IPS-15b (cell line): ENCODE results near the gene KSR1.
"Not testable (repeated sequence)": the region's sequence is repeated elsewhere in the genome, so short reads cannot be mapped to it uniquely, and the experiment has no call there.

Experiments used
- H3K27me3 ChIP-seq: one replicate; pipeline ENCODE4 v1.6.1; 2013; ENCODE audit warnings: low read length; ENCODE audit not compliant: control insufficient read depth, insufficient read depth
- H3K36me3 ChIP-seq: one replicate; pipeline ENCODE4 v1.6.1; 2013; ENCODE audit warnings: low read length; ENCODE audit not compliant: control insufficient read depth, insufficient read depth
- H3K4me1 ChIP-seq: one replicate; pipeline ENCODE4 v1.6.1; 2013; ENCODE audit warnings: mild to moderate bottlenecking, low read length; ENCODE audit not compliant: control insufficient read depth, insufficient read depth
- H3K4me3 ChIP-seq: one replicate; pipeline ENCODE4 v1.5.1; 2013; ENCODE audit warnings: low read depth, low read length
- H3K9ac ChIP-seq: one replicate; pipeline ENCODE4 v1.6.1; 2013; ENCODE audit warnings: low read depth, mild to moderate bottlenecking, low read length
- H3K9me3 ChIP-seq: one replicate; pipeline ENCODE4 v1.6.1; 2013; ENCODE audit warnings: mild to moderate bottlenecking, low read length; ENCODE audit not compliant: control insufficient read depth, insufficient read depth

Gene KSR1

DNA sequence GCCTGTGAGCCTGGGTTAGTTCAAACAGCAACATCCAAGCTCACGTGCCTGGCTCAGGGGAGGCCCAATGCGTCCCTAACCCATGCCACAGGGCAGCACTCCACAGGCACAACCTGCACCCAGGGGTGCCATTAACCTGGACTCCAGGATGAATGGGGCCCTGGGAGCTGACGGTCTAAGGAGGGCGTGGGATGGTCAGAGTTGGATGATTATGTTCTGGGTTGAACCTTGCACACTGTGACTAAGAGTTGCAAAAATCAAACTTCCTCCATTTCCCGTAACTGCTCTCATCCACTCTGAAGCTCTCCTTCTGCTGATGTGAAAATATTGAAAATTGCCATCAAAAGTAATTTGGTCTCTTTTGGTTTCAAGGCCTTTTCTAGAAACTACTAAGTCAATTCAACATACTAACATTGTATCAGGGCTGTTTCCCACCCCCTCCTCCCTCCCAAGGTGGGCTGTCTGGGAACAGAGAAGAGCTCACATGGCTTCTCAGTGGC is 182.2 kb downstream of the KSR1 start:
- H3K4me1 ChIP-seq, H3K36me3 ChIP-seq, H3K4me3 ChIP-seq, H3K27me3 ChIP-seq, H3K9ac ChIP-seq, H3K9me3 ChIP-seq: not testable (repeated sequence)

DNA sequence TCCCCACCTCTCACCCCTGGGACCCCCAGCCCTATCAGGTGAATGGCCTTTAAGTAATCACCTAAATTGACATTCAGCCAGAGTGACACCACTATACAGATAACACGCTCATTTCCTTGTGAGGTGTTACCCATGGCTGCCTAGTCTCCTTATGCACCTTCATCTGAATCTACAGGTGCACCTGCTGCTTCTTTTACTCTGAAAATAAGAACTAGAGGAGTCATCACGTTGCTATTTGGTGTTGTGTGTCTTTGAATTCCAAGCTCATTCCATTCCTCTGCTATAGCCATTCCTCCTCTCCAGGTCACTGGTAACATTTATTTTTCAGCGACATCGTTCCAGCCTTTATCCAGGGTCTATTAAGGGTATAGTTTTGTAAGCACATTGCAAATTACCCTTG is 184.5 kb downstream of the KSR1 start:
- no peaks in the 10 kb centered on the region for H3K9me3 ChIP-seq
- H3K27me3 ChIP-seq = no peaks in the 10 kb centered on the region
- H3K4me1 ChIP-seq = no peaks in the 10 kb centered on the region
- no peaks in the 10 kb centered on the region for H3K36me3 ChIP-seq
- H3K9ac ChIP-seq = no peak overlapping the region
- H3K4me3 ChIP-seq = no peak overlapping the region

DNA sequence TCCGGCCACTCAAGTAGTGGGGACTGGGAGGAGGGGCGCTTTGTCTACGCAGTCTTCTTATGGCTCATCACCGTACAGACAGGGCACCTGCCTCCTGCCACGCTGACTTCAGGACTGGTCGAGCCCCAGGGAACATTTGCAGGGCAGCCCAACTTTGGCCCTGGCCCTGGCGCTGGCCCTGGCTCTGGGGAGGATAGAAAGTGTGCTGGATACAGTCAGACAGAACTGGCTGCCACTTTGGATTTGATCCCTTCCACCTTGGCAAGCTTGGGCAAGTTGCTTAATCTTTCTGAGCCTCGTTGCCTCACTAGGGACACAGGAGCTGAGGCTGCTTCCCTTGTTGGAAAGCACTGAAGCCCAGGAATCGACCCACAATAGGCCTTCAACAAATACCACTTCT is 188.3 kb downstream of the KSR1 start:
- Histone ChIP-seq H3K4me3 (no peak overlapping the region), H3K36me3 (no peaks in the 10 kb centered on the region), H3K27me3 (no peaks in the 10 kb centered on the region), H3K9ac (no peak overlapping the region), H3K4me1 (no peaks in the 10 kb centered on the region), H3K9me3 (no peaks in the 10 kb centered on the region)

DNA sequence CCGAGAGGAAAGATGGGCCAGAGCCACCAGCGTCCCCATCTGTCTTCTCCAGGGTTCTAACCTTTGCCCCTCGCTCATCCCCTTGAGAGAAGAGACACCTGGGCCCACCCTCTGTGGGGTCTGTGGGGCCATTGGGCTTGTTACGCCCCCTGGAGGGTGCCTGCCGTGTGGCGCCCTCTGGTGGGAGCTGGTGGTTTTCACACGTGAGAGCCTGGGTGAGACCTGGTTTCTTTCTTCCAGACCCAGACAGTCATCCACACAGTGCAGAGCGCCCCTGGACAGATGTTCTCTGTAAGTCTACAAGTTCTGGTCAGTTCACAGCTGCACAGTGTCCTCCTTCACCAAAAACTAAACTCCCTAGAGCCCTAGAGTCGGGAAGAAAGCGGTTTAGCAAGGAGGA is 189.4 kb downstream of the KSR1 start:
- H3K4me1 ChIP-seq, H3K9me3 ChIP-seq, H3K27me3 ChIP-seq, H3K4me3 ChIP-seq, H3K36me3 ChIP-seq, H3K9ac ChIP-seq: not testable (repeated sequence)

DNA sequence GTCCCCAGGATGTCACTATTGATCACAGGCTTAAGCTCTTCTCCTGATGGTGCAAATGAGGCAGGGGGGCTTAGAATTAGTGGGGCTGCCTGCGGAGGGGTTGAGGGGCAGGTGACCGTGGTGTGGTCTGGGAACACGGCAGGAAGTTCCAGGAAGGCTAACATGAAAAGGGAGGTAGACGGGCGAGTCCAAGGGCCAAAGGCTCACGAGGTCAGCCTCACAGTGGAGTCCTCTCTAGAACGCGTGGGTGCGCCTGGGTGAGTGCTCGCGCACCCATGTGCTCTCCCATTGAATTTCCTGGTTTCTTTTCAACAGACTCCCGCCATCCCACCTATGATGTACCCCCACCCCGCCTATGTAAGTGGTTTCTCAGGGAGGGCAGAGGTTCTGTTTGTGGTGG is 190.0 kb downstream of the KSR1 start:
- Histone ChIP-seq H3K4me1 (no peaks in the 10 kb centered on the region), H3K27me3 (no peaks in the 10 kb centered on the region), H3K9ac (no peak overlapping the region), H3K9me3 (no peaks in the 10 kb centered on the region), H3K36me3 (no peaks in the 10 kb centered on the region), H3K4me3 (no peak overlapping the region)

DNA sequence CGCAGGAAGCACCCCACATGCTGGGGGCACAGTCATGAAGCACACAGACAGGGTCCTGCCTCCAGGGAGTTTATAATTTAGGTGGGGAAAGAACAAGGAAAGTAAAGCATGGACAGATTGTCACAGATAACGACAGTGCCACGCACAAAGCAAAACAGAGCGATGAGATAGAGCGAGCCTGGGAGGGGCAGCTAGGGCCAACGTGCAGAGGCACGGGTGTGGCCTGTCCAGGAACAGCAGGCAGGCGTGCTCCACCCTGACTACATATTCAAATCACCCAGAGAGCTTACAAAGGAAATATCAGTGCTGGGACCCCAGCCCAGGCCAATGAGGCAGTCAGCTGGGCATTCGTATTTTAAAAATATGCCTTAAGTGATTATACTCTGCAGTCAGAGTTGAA is 191.5 kb downstream of the KSR1 start:
- H3K36me3 ChIP-seq = no peaks in the 10 kb centered on the region
- H3K9me3 ChIP-seq = no peaks in the 10 kb centered on the region

DNA sequence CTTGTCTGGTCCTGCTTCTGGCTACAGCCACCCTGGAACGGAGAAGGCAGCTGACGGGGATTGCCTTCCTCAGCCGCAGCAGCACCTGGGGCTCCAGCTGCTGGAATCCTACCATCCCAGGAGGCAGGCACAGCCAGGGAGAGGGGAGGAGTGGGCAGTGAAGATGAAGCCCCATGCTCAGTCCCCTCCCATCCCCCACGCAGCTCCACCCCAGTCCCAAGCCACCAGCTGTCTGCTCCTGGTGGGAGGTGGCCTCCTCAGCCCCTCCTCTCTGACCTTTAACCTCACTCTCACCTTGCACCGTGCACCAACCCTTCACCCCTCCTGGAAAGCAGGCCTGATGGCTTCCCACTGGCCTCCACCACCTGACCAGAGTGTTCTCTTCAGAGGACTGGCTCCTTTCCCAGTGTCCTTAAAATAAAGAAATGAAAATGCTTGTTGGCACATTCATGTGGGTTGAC is 192.9 kb downstream of the KSR1 start:
- not testable (repeated sequence) for H3K4me3 ChIP-seq, H3K9me3 ChIP-seq, H3K9ac ChIP-seq, H3K36me3 ChIP-seq, H3K27me3 ChIP-seq, H3K4me1 ChIP-seq

More for the DNA sequence above, 191.5 kb downstream of the KSR1 start:
- H3K4me3 ChIP-seq = no peak overlapping the region
- H3K27me3 ChIP-seq = no peaks in the 10 kb centered on the region
- H3K4me1 ChIP-seq = no peaks in the 10 kb centered on the region
- H3K9ac ChIP-seq = no peak overlapping the region

DNA sequence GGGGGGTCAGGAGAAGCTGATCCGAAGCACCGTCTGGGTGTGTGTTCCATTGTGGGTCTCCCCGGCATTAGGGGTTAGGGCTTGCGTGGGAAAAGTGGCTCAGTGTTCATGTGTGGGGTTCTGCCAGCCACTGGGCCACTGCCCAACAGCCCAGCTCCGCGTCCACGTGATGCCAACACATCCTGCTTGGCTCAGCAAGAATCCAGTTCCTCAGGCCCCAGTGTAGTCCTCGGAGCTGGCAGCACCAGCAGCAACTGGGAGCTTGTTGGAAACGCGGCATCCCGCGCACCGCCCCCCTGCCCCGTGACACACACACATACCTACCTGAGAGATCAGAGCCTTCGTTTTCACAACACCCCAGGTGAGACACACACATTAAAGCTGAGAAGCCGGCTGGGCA is 193.7 kb downstream of the KSR1 start:
- Histone ChIP-seq H3K9me3 (no peaks in the 10 kb centered on the region), H3K36me3 (no peaks in the 10 kb centered on the region), H3K4me3 (no peak overlapping the region), H3K4me1 (no peaks in the 10 kb centered on the region), H3K9ac (no peak overlapping the region), H3K27me3 (no peaks in the 10 kb centered on the region)

DNA sequence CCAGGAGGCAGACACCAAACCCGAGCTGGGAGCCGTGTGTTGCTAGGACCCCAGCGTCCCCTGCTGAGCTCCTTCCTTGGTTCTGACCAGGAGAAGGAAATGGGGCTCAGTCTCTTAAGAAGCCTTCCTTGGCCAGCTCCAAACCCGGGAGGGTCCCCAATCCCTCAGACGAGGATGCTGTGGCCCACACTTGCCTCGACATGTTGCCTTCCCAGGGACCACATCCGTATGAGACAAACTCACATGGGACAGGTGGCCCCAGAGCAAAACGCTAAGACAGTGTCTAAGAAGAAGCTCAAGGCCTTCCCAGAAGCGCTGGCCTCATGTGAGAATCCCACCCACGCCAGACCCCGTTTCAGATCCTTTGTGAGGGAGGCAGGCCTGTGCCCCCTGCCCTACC is 194.6 kb downstream of the KSR1 start:
- no peaks in the 10 kb centered on the region for H3K4me1 ChIP-seq
- H3K36me3 ChIP-seq = no peaks in the 10 kb centered on the region
- H3K4me3 ChIP-seq = no peak overlapping the region
- H3K9me3 ChIP-seq = no peaks in the 10 kb centered on the region
- no peak overlapping the region for H3K9ac ChIP-seq
- H3K27me3 ChIP-seq = no peaks in the 10 kb centered on the region

DNA sequence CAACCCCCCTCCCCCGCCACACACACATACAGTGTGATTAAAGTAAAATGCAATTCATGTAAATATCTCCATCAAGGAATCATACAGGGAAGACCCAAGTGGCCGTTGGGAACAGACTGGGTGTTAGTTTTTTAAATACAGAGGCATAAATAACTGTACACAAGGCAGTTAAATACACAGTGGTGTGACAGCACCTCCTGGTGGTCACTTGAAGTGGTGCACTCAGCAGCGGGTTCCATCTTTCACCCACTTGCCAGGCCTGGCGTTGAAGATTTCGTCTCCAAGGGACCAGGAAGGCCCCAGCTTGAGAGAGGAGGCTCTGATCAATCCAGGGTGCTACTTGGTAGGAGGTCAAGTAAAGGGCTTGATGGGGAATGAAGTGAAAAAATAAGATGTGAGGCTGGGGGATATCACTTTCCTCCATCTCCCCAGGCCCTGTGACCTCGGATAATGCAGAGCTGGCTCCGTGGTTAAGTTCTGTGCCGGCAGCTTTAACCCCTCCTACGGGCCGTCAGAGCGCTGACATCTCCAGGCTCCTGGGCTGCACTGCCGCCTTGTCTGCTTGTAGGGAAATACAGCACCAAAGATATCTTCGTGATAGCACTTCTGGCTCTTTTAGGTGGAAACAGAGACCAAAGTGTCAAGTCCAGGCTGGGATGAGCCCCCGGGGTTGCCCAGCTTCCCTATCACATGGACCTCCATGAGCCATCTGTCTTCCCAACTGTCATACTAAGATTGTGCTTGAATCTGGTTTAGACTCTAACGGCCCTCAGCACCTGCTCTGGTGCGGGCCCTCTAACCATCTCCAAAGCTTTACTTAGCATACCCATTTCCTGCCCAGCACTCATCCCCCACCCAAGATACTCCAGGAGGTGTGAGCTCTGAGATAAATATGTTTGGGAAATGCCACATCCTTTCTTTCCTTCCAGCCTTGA is 195.4 kb downstream of the KSR1 start:
- Histone ChIP-seq H3K4me1 (no peaks in the 10 kb centered on the region), H3K36me3 (no peaks in the 10 kb centered on the region), H3K27me3 (no peaks in the 10 kb centered on the region), H3K9ac (no peak overlapping the region), H3K4me3 (no peak overlapping the region), H3K9me3 (no peaks in the 10 kb centered on the region)

DNA sequence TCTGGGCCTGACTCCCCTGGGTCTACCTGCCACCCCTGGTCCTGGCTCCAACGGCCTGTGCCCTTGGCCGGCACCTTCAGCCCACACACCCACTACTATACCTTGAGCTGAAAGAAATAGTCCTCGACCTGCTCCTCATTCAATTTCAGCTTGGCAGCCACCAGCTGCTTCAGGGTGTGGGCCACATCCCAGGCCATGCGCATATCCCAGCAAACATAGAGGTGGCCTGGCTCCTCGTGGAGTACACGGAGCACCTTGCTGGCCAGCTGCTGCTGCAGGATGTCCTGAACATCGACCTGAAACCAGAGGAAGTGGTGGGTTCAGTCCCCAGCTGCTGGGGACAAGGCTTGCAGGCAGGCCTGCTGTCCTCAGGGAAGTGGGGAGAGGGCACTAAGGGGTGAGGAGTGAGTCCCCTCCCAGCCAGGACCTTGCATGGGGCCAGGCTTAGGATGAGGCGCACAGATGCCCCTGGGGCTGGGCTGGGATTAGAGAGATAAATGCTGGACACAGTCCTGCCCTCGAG is 197.3 kb downstream of the KSR1 start:
- not testable (repeated sequence) for H3K4me1 ChIP-seq, H3K36me3 ChIP-seq, H3K9ac ChIP-seq, H3K4me3 ChIP-seq, H3K27me3 ChIP-seq, H3K9me3 ChIP-seq

DNA sequence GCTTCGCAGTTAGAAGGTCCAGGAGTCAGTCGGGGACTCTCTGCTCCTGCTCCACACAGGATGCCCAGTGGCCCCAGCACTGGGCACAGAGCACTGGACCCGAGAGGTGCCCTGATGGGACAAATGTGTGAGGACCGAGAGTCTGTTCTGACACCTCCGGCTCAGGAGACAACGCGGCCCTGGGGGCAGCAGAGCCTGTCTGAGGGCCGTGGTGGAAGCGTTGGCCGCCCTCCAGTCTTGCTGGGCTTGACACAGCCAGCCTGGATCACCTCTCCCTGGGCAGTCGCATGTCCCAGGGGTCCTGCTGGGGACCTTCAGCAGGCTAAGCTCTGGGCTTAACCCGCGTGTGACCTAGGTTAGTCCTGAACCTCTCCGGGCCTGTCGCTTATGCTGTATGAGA is 197.9 kb downstream of the KSR1 start:
- Histone ChIP-seq H3K36me3 (no peaks in the 10 kb centered on the region), H3K4me1 (no peaks in the 10 kb centered on the region), H3K4me3 (no peak overlapping the region), H3K9ac (no peak overlapping the region), H3K27me3 (no peaks in the 10 kb centered on the region), H3K9me3 (no peaks in the 10 kb centered on the region)
